Stomach (tissue), 9 donors: Measurements from ENCODE around the gene ERCC5. TPM values are rescaled to one million over a fixed set of nuclear protein-coding genes. Genes with fewer than 3 reads are reported as not detected.

Experiments
- DNase-seq, 2 donors: peaks; one replicate each; pipeline versions ENCODE4 v3.0.0 to v3.0.0-alpha.2; 2013 to 2019
- H3K27ac ChIP-seq, 5 donors: fragments of 200-600 bp in 4 of 5; sonication (generic) in 4 of 5; one replicate each; pipeline ENCODE4 v1.5.1; 2013 to 2019; ENCODE audit warnings: mild to moderate bottlenecking in 1 of 5, moderate library complexity in 1 of 5
- H3K27me3 ChIP-seq, 3 donors: fragments of 200-600 bp; sonication (generic); one replicate each; pipeline ENCODE4 v1.5.1; 2017 to 2019; ENCODE audit warnings: mixed run types in 1 of 3
- H3K36me3 ChIP-seq, 4 donors: fragments of 200-600 bp; sonication (generic); 1 replicate in 3 of 4; 2 replicates in 1 of 4; pipeline ENCODE4 v1.5.1; 2016 to 2019
- H3K4me1 ChIP-seq, 4 donors: fragments of 200-600 bp; sonication (generic); one replicate each; pipeline ENCODE4 v1.5.1; 2016 to 2019
- H3K4me3 ChIP-seq, 4 donors: fragments of 200-600 bp; sonication (generic) in 3 of 4; one replicate each; pipeline ENCODE4 v1.5.1; 2016 to 2019; ENCODE audit warnings: mild to moderate bottlenecking in 1 of 4
- H3K9me3 ChIP-seq, 4 donors: fragments of 200-600 bp; sonication (generic); one replicate each; pipeline ENCODE4 v1.5.1; 2016 to 2019
- EP300 ChIP-seq: sonication (generic); formaldehyde crosslinking; IDR thresholded peaks from one replicate; pipeline ENCODE4 v1.6.1; 2017; ENCODE audit warnings: antibody characterized with exemption
- POLR2A ChIP-seq, 4 donors: fragments of 450-650 bp; IDR thresholded peaks; one replicate each; pipeline ENCODE4 v1.6.1; 2016; ENCODE audit warnings: antibody characterized with exemption in 4 of 4, control low read depth in 2 of 4, mild to moderate bottlenecking in 1 of 4, moderate library complexity in 1 of 4
- POLR2AphosphoS5 ChIP-seq, 3 donors: sonication (generic); formaldehyde crosslinking; IDR thresholded peaks; one replicate each; pipeline ENCODE4 v1.6.1; 2016; ENCODE audit warnings: antibody characterized with exemption in 3 of 3
- WGBS, 5 donors: extraction: QIAGEN DNeasy Blood & Tissue Kit in 3 of 5; methylation state at CpG; one replicate each; pipeline versions ENCODE4 v1.1.5 to v1.1.7; 2013 to 2018; 5-methylcytosine and 5-hydroxymethylcytosine counted together
- intact Hi-C: fragments of 100-400 bp; cut with DNase I; formaldehyde crosslinking; loops from one replicate; pipeline ENCODE4 v1.15.1; 2023; ENCODE audit warnings: low total_unique reads
- polyA plus RNA-seq, 3 donors: library from polyadenylated mRNA; stranded (reverse); fragments of 200-250 nt; gene quantifications; one replicate each; pipeline ENCODE4 v1.2.3, GENCODE V29; 2013
- total RNA-seq, 5 donors: library from RNA; depleted of rRNA; stranded (reverse); fragments of >200 nt; gene quantifications; one replicate each; pipeline versions ENCODE4 v1.1.0 to v1.2.3, GENCODE V29; 2014 to 2016
- TF ChIP-seq, protein P1 (sequence below), 7 experiments: fragments of 450-650 bp in 4 of 7; fragments of 200-600 bp in 3 of 7; sonication (generic) in 3 of 7; IDR thresholded peaks; one replicate each; pipeline ENCODE4 v1.5.1; 2016 to 2019; ENCODE audit warnings: antibody characterized with exemption in 7 of 7, control low read depth in 2 of 7, mild to moderate bottlenecking in 1 of 7
- donor health status: healthy with polysubstance abuse.
- donor health status: Bipolar disorder and iron deficiency.
- donor health status: healthy.

Gene ERCC5
- total and polyA plus RNA-seq, 8 donors = 36.7 to 348 (median 56.3) TPM

DNA sequence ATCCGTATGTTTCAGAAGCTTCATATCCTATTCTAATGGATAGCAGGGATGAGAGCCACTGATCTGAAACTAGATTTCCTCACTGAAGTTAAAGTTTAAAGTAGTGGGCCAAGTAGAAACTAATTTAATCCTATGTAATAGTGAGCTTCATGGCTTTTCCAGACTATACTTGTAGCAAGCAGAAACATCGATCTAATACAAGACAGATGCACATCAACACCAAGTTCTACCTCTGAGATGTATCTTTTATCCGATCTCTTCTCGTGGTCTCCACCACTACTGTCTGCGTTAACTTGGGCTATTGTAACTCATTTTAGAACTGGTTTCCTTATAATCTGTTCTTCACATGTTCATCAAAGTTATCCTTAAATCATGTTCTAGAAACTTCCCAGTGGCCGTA is 3.1 kb downstream of the ERCC5 start:
- H3K4me3 ChIP-seq = no peak overlapping the region
- peaks cover 7 to 56% (median 33%) of the 10 kb centered on the region in 4 donors for H3K4me1 ChIP-seq
- 86 to 89% (median 88%) methylated on average over 6 of the region's 6 CpGs for WGBS, 5 donors
- no peaks in the 10 kb centered on the region for H3K27me3 ChIP-seq
- H3K27ac ChIP-seq = no peak overlapping the region
- TF ChIP-seq POLR2AphosphoS5 (IDR thresholded peaks at IDR 0.05) = no peak
- TF ChIP-seq, protein P1, sequence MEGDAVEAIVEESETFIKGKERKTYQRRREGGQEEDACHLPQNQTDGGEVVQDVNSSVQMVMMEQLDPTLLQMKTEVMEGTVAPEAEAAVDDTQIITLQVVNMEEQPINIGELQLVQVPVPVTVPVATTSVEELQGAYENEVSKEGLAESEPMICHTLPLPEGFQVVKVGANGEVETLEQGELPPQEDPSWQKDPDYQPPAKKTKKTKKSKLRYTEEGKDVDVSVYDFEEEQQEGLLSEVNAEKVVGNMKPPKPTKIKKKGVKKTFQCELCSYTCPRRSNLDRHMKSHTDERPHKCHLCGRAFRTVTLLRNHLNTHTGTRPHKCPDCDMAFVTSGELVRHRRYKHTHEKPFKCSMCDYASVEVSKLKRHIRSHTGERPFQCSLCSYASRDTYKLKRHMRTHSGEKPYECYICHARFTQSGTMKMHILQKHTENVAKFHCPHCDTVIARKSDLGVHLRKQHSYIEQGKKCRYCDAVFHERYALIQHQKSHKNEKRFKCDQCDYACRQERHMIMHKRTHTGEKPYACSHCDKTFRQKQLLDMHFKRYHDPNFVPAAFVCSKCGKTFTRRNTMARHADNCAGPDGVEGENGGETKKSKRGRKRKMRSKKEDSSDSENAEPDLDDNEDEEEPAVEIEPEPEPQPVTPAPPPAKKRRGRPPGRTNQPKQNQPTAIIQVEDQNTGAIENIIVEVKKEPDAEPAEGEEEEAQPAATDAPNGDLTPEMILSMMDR (IDR thresholded peaks at IDR 0.05) = no peak
- TF ChIP-seq EP300 = no peak
- no peak for TF ChIP-seq POLR2A (IDR thresholded peaks at IDR 0.05)
- H3K9me3 ChIP-seq = no peaks in the 10 kb centered on the region
- no peak for DNase-seq
- H3K36me3 ChIP-seq = peaks cover 2 to 29% (median 24%) of the 10 kb centered on the region in 4 donors
- intact Hi-C loops = loop anchor here (10.0 kb wide), 1 partner anchor 264 kb away; no protein-coding TSS in a partner anchor

- H3K36me3 ChIP-seq = peaks cover 20 to 64% (median 60%) of the 10 kb centered on the region in 4 donors
- no peak for DNase-seq
- intact Hi-C loops = no loop called here
- H3K9me3 ChIP-seq = no peaks in the 10 kb centered on the region
- no peak overlapping the region for H3K27ac ChIP-seq
- 91 to 94% (median 94%) methylated on average over 3 of the region's 3 CpGs for WGBS, 5 donors
- H3K4me3 ChIP-seq = no peak overlapping the region
- no peaks in the 10 kb centered on the region for H3K27me3 ChIP-seq
- TF ChIP-seq, protein P1 (IDR thresholded peaks at IDR 0.05) = no peak
- TF ChIP-seq EP300 = no peak
- no peak for TF ChIP-seq POLR2AphosphoS5 (IDR thresholded peaks at IDR 0.05)
- no peak for TF ChIP-seq POLR2A (IDR thresholded peaks at IDR 0.05)
- H3K4me1 ChIP-seq = peaks cover 5 to 55% (median 30%) of the 10 kb centered on the region in 4 donors
Measured at GRCh38 chr13:102852556-102852955, 6.7 kb downstream of the ERCC5 start.

- Histone ChIP-seq H3K27ac (no peak overlapping the region), H3K4me3 (no peak overlapping the region), H3K9me3 (no peaks in the 10 kb centered on the region), H3K27me3 (no peaks in the 10 kb centered on the region), H3K36me3 (peaks cover 33 to 81% (median 76%) of the 10 kb centered on the region in 4 donors), H3K4me1 (peaks cover 0 to 35% (median 14%) of the 10 kb centered on the region in 4 donors)
- 53 to 85% (median 78%) methylated on average over 7 of the region's 7 CpGs for WGBS, 5 donors
- no peak for TF ChIP-seq POLR2A (IDR thresholded peaks at IDR 0.05)
- DNase-seq = no peak
- intact Hi-C loops = no loop called here
Measured at GRCh38 chr13:102854675-102855074, 8.8 kb downstream of the ERCC5 start.

DNA sequence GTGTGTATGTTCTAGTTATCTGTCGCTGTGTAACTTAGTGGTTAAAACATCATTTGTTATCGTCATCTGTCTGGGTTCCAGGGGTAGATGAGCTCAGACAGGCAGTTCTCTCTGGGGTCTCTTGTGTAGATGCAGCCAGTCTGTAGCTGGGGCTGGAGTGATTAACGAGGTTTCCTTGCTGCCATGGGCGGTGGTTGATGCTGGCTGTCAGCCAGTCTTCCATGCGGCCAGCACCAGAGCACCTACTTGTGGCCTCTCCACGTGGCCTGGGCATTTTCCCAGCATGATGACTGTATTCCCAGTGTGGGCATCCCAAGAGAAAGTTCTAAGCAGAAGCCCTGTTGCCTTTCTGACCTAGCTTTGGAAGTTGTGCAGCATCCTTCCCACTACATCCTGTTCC is 10.7 kb downstream of the ERCC5 start:
- H3K36me3 ChIP-seq = peaks cover 44 to 95% (median 92%) of the 10 kb centered on the region in 4 donors
- 25 to 45% (median 39%) methylated on average over 5 to 6 of the region's 6 CpGs for WGBS, 5 donors
- intact Hi-C loops = no loop called here

More for the DNA sequence above, 10.7 kb downstream of the ERCC5 start:
- Histone ChIP-seq H3K27me3 (no peaks in the 10 kb centered on the region), H3K9me3 (no peaks in the 10 kb centered on the region), H3K27ac (no peak overlapping the region), H3K4me3 (no peak overlapping the region), H3K4me1 (peaks cover 0 to 23% (median 8%) of the 10 kb centered on the region in 4 donors)
- peak; percentile 23 to 48 for DNase-seq
- TF ChIP-seq POLR2A (IDR thresholded peaks at IDR 0.05) = no peak
- TF ChIP-seq, protein P1 (IDR thresholded peaks at IDR 0.05) = no peak
- no peak for TF ChIP-seq EP300
- no peak for TF ChIP-seq POLR2AphosphoS5 (IDR thresholded peaks at IDR 0.05)
